CD14-positive monocyte (primary cell): ENCODE data around the gene MRPS17. TPM values are rescaled to one million over a fixed set of nuclear protein-coding genes. Genes with fewer than 3 reads are reported as not detected.

ENCODE experiments used
- DNase-seq, 3 donors: peaks; one replicate each; pipeline ENCODE4 v3.0.0-alpha.2; 2011 to 2022
- H2AFZ ChIP-seq: 2 replicates; pipeline ENCODE4 v1.6.0; 2012; ENCODE audit warnings: mild to moderate bottlenecking, low read depth, low read length, inconsistent platforms; ENCODE audit not compliant: insufficient read depth, poor library complexity, severe bottlenecking
- H3K27ac ChIP-seq, 2 donors: 1 replicate in 1 of 2; 2 replicates in 1 of 2; pipeline ENCODE4 v1.5.1; 2012 to 2013; ENCODE audit warnings: low read length in 2 of 2, control low read depth in 1 of 2, inconsistent platforms in 1 of 2, low read depth in 1 of 2, mild to moderate bottlenecking in 1 of 2
- H3K27me3 ChIP-seq, 2 donors: one replicate each; pipeline versions ENCODE4 v1.6.0 to v1.6.1; 2011 to 2013; ENCODE audit warnings: low read length in 2 of 2; ENCODE audit not compliant: control insufficient read depth in 2 of 2, insufficient read depth in 2 of 2
- H3K36me3 ChIP-seq, 2 donors: replicated peaks in 1 of 2; 1 replicate in 1 of 2; 2 replicates in 1 of 2; pipeline versions ENCODE4 v1.5.1 to v1.6.1; 2012 to 2013; ENCODE audit warnings: low read length in 2 of 2, control low read depth in 1 of 2, inconsistent platforms in 1 of 2, mild to moderate bottlenecking in 1 of 2; ENCODE audit not compliant: insufficient read depth in 2 of 2, control insufficient read depth in 1 of 2
- H3K4me1 ChIP-seq, 2 donors: 1 replicate in 1 of 2; 2 replicates in 1 of 2; pipeline versions ENCODE4 v1.5.1 to v1.6.1; 2012 to 2013; ENCODE audit warnings: low read length in 2 of 2, control low read depth in 1 of 2, inconsistent platforms in 1 of 2, mild to moderate bottlenecking in 1 of 2, moderate library complexity in 1 of 2; ENCODE audit not compliant: insufficient read depth in 2 of 2, control insufficient read depth in 1 of 2
- H3K4me2 ChIP-seq: replicated peaks from 2 replicates; pipeline ENCODE3; 2012; ENCODE audit warnings: low read length, moderate library complexity, mild to moderate bottlenecking; ENCODE audit not compliant: poor library complexity, severe bottlenecking; ENCODE audit errors: extremely low read depth
- H3K4me3 ChIP-seq, 3 experiments: fragments of 200-600 bp in 1 of 3; sonication (generic) in 1 of 3; replicated peaks in 1 of 3; 1 replicate in 2 of 3; 2 replicates in 1 of 3; pipeline ENCODE4 v1.5.1; 2011 to 2013; ENCODE audit warnings: low read length in 3 of 3, mild to moderate bottlenecking in 3 of 3, control low read depth in 2 of 3, low read depth in 2 of 3, inconsistent platforms in 1 of 3, moderate library complexity in 1 of 3
- H3K79me2 ChIP-seq: 2 replicates; pipeline ENCODE4 v1.6.0; 2012; ENCODE audit warnings: mild to moderate bottlenecking, control low read depth, inconsistent platforms, low read length, moderate library complexity; ENCODE audit not compliant: insufficient read depth
- H3K9ac ChIP-seq: 2 replicates; pipeline ENCODE4 v1.6.0; 2017; ENCODE audit warnings: low read length, mild to moderate bottlenecking; ENCODE audit not compliant: insufficient read depth, poor library complexity, severe bottlenecking
- H3K9me3 ChIP-seq, 2 donors: replicated peaks in 1 of 2; 1 replicate in 1 of 2; 2 replicates in 1 of 2; pipeline versions ENCODE4 v1.5.1 to v1.6.1; 2012 to 2013; ENCODE audit warnings: low read length in 2 of 2, control low read depth in 1 of 2; ENCODE audit not compliant: control insufficient read depth in 1 of 2, insufficient read depth in 1 of 2
- H4K20me1 ChIP-seq: 2 replicates; pipeline ENCODE4 v1.6.0; 2012; ENCODE audit warnings: mild to moderate bottlenecking, low read length, control low read depth, moderate library complexity; ENCODE audit not compliant: insufficient read depth
- H3K27ac Mint-ChIP-seq, 7 donors: one replicate each; pipeline ENCODE4 v1.8.0; 2020; ENCODE audit warnings: mild to moderate bottlenecking in 7 of 7, mixed read lengths in 7 of 7, moderate library complexity in 6 of 7, inconsistent platforms in 2 of 7
- H3K27me3 Mint-ChIP-seq, 3 donors: one replicate each; pipeline ENCODE4 v1.8.0; 2021 to 2022; ENCODE audit warnings: low read depth in 3 of 3, mild to moderate bottlenecking in 3 of 3, mixed read lengths in 3 of 3, moderate library complexity in 3 of 3, inconsistent platforms in 1 of 3
- H3K36me3 Mint-ChIP-seq, 2 donors: one replicate each; pipeline ENCODE4 v1.8.0; 2020; ENCODE audit warnings: mixed read lengths in 2 of 2, inconsistent platforms in 1 of 2, mild to moderate bottlenecking in 1 of 2
- H3K4me1 Mint-ChIP-seq: one replicate; pipeline ENCODE4 v1.8.0; 2020; ENCODE audit warnings: mild to moderate bottlenecking, mixed read lengths
- H3K4me3 Mint-ChIP-seq, 2 donors: one replicate each; pipeline ENCODE4 v1.8.0; 2020; ENCODE audit warnings: mild to moderate bottlenecking in 2 of 2, mixed read lengths in 2 of 2, moderate library complexity in 1 of 2
- H3K9me3 Mint-ChIP-seq, 7 donors: one replicate each; pipeline ENCODE4 v1.8.0; 2020 to 2022; ENCODE audit warnings: mixed read lengths in 7 of 7, mild to moderate bottlenecking in 6 of 7, moderate library complexity in 6 of 7, inconsistent platforms in 2 of 7
- CTCF ChIP-seq: fragments of 200-600 bp; IDR thresholded peaks from one replicate; pipeline ENCODE4 v1.8.0; 2022; ENCODE audit warnings: antibody characterized with exemption, mild to moderate bottlenecking
- WGBS: methylation state at CpG from one replicate; pipeline ENCODE4 v1.1.5; 2013; ENCODE audit warnings: missing lambda C conversion rate; ENCODE audit not compliant: insufficient coverage; 5-methylcytosine and 5-hydroxymethylcytosine counted together
- intact Hi-C, 2 donors: fragments of 100-400 bp; cut with micrococcal nuclease; formaldehyde crosslinking; loops; one replicate each; pipeline versions ENCODE4 v1.15.0 to v1.15.1; 2023
- polyA plus RNA-seq, 3 donors: library from polyadenylated mRNA; depleted of rRNA in 1 of 3; unstranded in 2 of 3; stranded (reverse) in 1 of 3; fragments of 300-500 nt in 2 of 3; fragments of >200 nt in 1 of 3; fragmentation: Illumina TruSeq in 2 of 3; gene quantifications; 1 replicate in 2 of 3; 2 replicates in 1 of 3; pipeline ENCODE4 v1.2.3, GENCODE V29; 2012 to 2021

The MRPS17 gene
- polyA plus RNA-seq, 3 donors = 6.1 to 14.6 (median 10.9) TPM

DNA sequence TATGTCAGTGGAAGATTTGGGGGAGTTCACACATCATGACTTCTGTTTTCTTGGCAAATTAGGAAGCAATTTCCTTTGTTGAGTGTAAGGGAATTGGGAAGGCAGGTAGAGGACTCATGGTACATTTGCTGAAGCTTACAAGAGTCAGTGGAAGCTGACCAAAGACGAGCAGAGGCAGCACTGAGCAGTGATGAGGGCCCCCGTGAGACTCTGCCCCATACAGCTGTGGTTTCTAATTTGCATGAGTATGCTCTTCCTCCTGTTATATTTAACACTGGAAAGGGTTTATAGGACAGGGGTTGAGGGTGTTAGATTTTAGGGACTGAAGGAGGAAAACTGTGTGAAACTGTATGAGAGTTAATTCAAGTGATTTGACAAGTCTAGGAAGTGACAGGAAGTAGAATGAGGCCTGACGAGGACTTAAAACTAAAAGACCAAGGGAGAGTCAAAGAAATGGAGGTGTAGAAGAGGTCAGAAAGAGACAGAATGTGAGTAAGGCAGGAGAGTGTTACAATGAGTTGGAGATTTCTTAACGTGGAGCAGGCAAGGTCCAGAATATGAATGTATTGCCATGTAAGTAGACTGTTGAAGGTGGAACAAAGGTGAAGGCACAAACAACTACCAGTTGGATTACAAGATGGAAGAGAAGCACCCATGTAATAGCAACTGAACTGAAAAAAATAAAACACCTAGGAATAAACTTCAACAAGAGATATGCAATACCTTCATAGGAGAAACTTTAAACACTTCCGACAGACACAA is 23.5 kb upstream of the MRPS17 start:
- no peak overlapping the region for H3K4me3 ChIP-seq
- H3K4me2 ChIP-seq = no peak overlapping the region
- intact Hi-C loops = no loop called here
- TF ChIP-seq CTCF = no peak
- H3K4me1 ChIP-seq = no peaks in the 10 kb centered on the region
- no peaks in the 10 kb centered on the region for H3K27me3 Mint-ChIP-seq
- no peak overlapping the region for H3K9ac ChIP-seq
- no peak overlapping the region for H3K27ac ChIP-seq
- no peaks in the 10 kb centered on the region for H3K79me2 ChIP-seq
- H3K9me3 ChIP-seq = peaks cover 4 to 29% of the 10 kb centered on the region in 2 donors
- no peaks in the 10 kb centered on the region for H3K4me1 Mint-ChIP-seq
- H3K9me3 Mint-ChIP-seq = peaks cover 16 to 48% (median 23%) of the 10 kb centered on the region in 7 donors
- DNase-seq = no peak
- H3K36me3 ChIP-seq = no peaks in the 10 kb centered on the region
- H3K4me3 Mint-ChIP-seq = no peak overlapping the region
- no peak overlapping the region for H2AFZ ChIP-seq
- no peaks in the 10 kb centered on the region for H4K20me1 ChIP-seq
- no peak overlapping the region for H3K27ac Mint-ChIP-seq
- H3K27me3 ChIP-seq = no peaks in the 10 kb centered on the region
- WGBS = 80% methylated on average over 4 of the region's 5 CpGs
- H3K36me3 Mint-ChIP-seq = peaks cover 4 to 9% of the 10 kb centered on the region in 2 donors

DNA sequence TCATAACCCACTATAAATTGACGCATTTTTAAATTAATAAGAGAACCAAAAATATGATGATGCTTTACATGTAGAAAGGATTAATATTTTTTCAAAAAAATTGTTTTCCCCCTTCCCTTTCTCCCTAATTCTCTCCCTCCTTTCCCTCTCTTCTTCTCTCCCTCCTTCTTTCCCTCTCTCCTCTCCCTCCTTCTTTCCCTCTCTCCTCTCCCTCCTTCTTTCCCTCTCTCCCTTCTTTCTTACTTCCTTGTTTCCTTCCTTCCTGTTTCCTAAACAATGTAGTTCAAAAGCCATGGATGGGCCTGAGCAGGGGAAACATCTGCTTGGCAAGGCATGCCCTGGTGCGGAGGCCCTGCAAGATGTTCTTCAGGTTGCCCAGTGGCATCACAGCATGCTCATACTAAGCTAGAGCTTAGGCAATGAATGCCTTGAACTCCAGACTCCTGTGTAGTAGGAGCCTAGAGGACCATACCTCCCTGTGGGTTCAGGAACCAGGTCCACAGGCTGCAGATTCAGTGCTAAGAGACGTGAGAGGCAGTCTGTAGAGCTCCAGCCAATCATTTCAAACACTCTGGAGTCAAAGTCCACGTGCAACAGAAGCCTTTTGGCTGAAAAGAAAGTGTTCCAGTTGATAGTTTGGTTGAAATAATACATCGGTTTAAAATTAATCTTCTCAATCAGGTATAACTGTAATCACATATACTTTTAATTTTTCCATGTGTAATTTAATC is 20.1 kb upstream of the MRPS17 start:
- H3K4me3 Mint-ChIP-seq = no peak overlapping the region
- no peak overlapping the region for H3K4me3 ChIP-seq
- 92% methylated on average over 2 of the region's 5 CpGs for WGBS
- H3K27me3 Mint-ChIP-seq = peaks cover 0 to 1% (median 0%) of the 10 kb centered on the region in 3 donors
- H3K27ac ChIP-seq = no peak overlapping the region
- peaks cover 15 to 51% of the 10 kb centered on the region in 2 donors for H3K9me3 ChIP-seq
- no peak overlapping the region for H3K27ac Mint-ChIP-seq
- no peak for DNase-seq
- H3K9me3 Mint-ChIP-seq = peaks cover 26 to 69% (median 40%) of the 10 kb centered on the region in 7 donors
- H3K4me1 Mint-ChIP-seq = no peaks in the 10 kb centered on the region
- no peak overlapping the region for H3K9ac ChIP-seq
- H3K4me1 ChIP-seq = no peaks in the 10 kb centered on the region
- H4K20me1 ChIP-seq = no peaks in the 10 kb centered on the region
- no peaks in the 10 kb centered on the region for H3K27me3 ChIP-seq
- no peaks in the 10 kb centered on the region for H3K36me3 ChIP-seq
- H2AFZ ChIP-seq = no peak overlapping the region
- TF ChIP-seq CTCF = no peak
- H3K36me3 Mint-ChIP-seq = peaks cover 0 to 2% of the 10 kb centered on the region in 2 donors
- intact Hi-C loops = no loop called here
- H3K79me2 ChIP-seq = no peaks in the 10 kb centered on the region
- H3K4me2 ChIP-seq = no peak overlapping the region
